Cerebellar cortex (tissue), 1 donor: Measurements from ENCODE around the gene PPM1A.

Source experiments
- DNase-seq: peaks from one replicate; pipeline ENCODE4 v3.0.0-alpha.2; 2015; ENCODE audit warnings: low spot score

Gene PPM1A

GRCh38 chr14:60227291-60227690 is 21.7 kb upstream of the PPM1A start:
- DNase-seq, result no peak

- DNase-seq, result no peak
Measured at GRCh38 chr14:60229614-60230013, 19.4 kb upstream of the PPM1A start.

GRCh38 chr14:60232185-60232584 is 16.8 kb upstream of the PPM1A start:
- no peak for DNase-seq

GRCh38 chr14:60233251-60233650 is 15.8 kb upstream of the PPM1A start:
- no peak for DNase-seq

GRCh38 chr14:60233891-60234290 is 15.1 kb upstream of the PPM1A start:
- DNase-seq, result no peak

- no peak for DNase-seq
Measured at GRCh38 chr14:60235440-60235839, 13.6 kb upstream of the PPM1A start.

- DNase-seq, result no peak
Measured at GRCh38 chr14:60238955-60239354, 10.1 kb upstream of the PPM1A start.

- no peak for DNase-seq
Measured at GRCh38 chr14:60240139-60240856, 8.7 kb upstream of the PPM1A start.

- DNase-seq, result no peak
Measured at GRCh38 chr14:60241091-60241490, 7.9 kb upstream of the PPM1A start.

- DNase-seq, result no peak
Measured at GRCh38 chr14:60242429-60242828, 6.6 kb upstream of the PPM1A start.

GRCh38 chr14:60245380-60246177 is 3.4 kb upstream of the PPM1A start:
- no peak for DNase-seq

GRCh38 chr14:60247994-60248696 is 876 bp upstream of the PPM1A start:
- DNase-seq, result peak; percentile 98

GRCh38 chr14:60249321-60250256 is 568 bp downstream of the PPM1A start:
- DNase-seq, result peak; percentile 55

- DNase-seq, result peak; percentile 33
Measured at GRCh38 chr14:60250257-60251035, 1.4 kb downstream of the PPM1A start.

- no peak for DNase-seq
Measured at GRCh38 chr14:60251877-60252276, 2.9 kb downstream of the PPM1A start.

- DNase-seq, result no peak
Measured at GRCh38 chr14:60252630-60253029, 3.6 kb downstream of the PPM1A start.

GRCh38 chr14:60253649-60254048 is 4.6 kb downstream of the PPM1A start:
- no peak for DNase-seq

- DNase-seq, result no peak
Measured at GRCh38 chr14:60254176-60254575, 5.2 kb downstream of the PPM1A start.

- no peak for DNase-seq
Measured at GRCh38 chr14:60257865-60258264, 8.8 kb downstream of the PPM1A start.

- DNase-seq, result no peak
Measured at GRCh38 chr14:60265163-60265562, 16.1 kb downstream of the PPM1A start.
